Progenitor cell of endocrine pancreas (in vitro differentiated cells): Measurements from ENCODE around the gene C1QB. TPM values are rescaled to one million over a fixed set of nuclear protein-coding genes. Genes with fewer than 3 reads are reported as not detected.

Experiments used
- DNase-seq: peaks from one replicate; pipeline ENCODE4 v3.0.0; 2021; ENCODE audit warnings: low spot score; ENCODE audit not compliant: unreplicated experiment
- H3K27ac Mint-ChIP-seq: 2 replicates; pipeline ENCODE4 v1.8.0; 2021; ENCODE audit warnings: mild to moderate bottlenecking, moderate library complexity, mixed read lengths
- H3K27me3 Mint-ChIP-seq: 2 replicates; pipeline ENCODE4 v1.8.0; 2021; ENCODE audit warnings: mixed read lengths
- H3K36me3 Mint-ChIP-seq: 2 replicates; pipeline ENCODE4 v1.8.0; 2022; ENCODE audit warnings: mixed read lengths; ENCODE audit not compliant: insufficient read depth
- H3K4me1 Mint-ChIP-seq: 2 replicates; pipeline ENCODE4 v1.8.0; 2021; ENCODE audit warnings: low read depth, mixed read lengths
- H3K4me3 Mint-ChIP-seq: 2 replicates; pipeline ENCODE4 v1.8.0; 2021; ENCODE audit warnings: low read depth, mild to moderate bottlenecking, moderate library complexity, mixed read lengths
- H3K9me3 Mint-ChIP-seq: 2 replicates; pipeline ENCODE4 v1.8.0; 2021; ENCODE audit warnings: low read depth, mixed read lengths
- total RNA-seq: library from RNA; stranded (reverse); gene quantifications from 2 replicates; pipeline ENCODE4 v1.2.1, GENCODE V29; 2021
- TF ChIP-seq, protein P1 (sequence below): fragments of 200-600 bp; sonication (generic); IDR thresholded peaks from one replicate; pipeline ENCODE4 v1.5.0; 2021; ENCODE audit warnings: antibody characterized with exemption, mild to moderate bottlenecking; ENCODE audit not compliant: unreplicated experiment

Gene C1QB
- total RNA-seq, 1 donor from 2014 or later: not detected

DNA sequence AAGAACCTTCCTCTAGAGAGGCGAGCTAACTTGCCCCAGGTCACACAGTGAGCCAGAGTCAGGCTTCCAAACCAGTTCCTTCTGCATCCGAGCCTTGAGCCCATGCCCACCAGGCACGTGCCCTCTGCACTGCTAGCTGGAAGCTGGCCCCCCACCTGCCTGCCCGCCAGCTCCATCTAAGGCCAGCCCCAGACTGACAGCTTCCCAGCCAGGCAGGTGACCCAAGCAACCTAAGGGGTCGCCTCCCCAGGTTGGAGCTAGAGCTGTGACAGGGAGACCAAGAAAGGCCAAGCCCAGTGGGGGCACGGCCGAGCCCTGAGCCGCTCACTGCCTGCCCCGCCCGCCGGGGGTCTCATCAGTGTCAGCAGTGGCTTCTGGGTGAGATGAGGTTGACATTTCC, 36.5 kb upstream of the C1QB start:
- DNase-seq: no peak
- Mint-ChIP-seq H3K36me3 (no peaks in the 10 kb centered on the region), H3K9me3 (no peaks in the 10 kb centered on the region), H3K27ac (no peak overlapping the region), H3K4me1 (no peaks in the 10 kb centered on the region), H3K27me3 (peaks cover 60% of the 10 kb centered on the region), H3K4me3 (no peak overlapping the region)
- TF ChIP-seq, protein P1, sequence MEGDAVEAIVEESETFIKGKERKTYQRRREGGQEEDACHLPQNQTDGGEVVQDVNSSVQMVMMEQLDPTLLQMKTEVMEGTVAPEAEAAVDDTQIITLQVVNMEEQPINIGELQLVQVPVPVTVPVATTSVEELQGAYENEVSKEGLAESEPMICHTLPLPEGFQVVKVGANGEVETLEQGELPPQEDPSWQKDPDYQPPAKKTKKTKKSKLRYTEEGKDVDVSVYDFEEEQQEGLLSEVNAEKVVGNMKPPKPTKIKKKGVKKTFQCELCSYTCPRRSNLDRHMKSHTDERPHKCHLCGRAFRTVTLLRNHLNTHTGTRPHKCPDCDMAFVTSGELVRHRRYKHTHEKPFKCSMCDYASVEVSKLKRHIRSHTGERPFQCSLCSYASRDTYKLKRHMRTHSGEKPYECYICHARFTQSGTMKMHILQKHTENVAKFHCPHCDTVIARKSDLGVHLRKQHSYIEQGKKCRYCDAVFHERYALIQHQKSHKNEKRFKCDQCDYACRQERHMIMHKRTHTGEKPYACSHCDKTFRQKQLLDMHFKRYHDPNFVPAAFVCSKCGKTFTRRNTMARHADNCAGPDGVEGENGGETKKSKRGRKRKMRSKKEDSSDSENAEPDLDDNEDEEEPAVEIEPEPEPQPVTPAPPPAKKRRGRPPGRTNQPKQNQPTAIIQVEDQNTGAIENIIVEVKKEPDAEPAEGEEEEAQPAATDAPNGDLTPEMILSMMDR: no peak

DNA sequence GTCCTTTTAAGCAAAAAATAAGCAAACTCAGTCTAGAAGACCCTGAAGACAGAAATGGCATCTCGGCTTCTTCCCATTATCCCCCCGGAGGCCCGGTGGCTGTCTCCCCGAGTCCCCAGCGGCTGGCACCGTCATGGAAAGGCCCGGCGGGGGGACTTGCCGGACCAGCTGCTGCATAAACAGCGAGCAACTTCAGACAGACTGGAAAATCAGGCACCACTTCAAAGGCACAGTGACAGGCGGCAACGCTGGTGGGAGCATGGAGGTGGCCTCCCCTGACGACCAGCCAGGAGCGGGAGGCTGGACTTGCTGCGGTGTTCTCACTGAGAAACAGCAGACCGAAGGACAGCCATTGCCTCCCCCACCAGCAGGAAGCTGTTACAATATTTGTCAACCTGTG, 35.0 kb upstream of the C1QB start:
- no peak overlapping the region for H3K27ac Mint-ChIP-seq
- H3K27me3 Mint-ChIP-seq: peaks cover 60% of the 10 kb centered on the region
- TF ChIP-seq, protein P1: no peak
- no peak for DNase-seq
- no peak overlapping the region for H3K4me3 Mint-ChIP-seq
- H3K36me3 Mint-ChIP-seq: no peaks in the 10 kb centered on the region
- H3K4me1 Mint-ChIP-seq: no peaks in the 10 kb centered on the region
- no peaks in the 10 kb centered on the region for H3K9me3 Mint-ChIP-seq

DNA sequence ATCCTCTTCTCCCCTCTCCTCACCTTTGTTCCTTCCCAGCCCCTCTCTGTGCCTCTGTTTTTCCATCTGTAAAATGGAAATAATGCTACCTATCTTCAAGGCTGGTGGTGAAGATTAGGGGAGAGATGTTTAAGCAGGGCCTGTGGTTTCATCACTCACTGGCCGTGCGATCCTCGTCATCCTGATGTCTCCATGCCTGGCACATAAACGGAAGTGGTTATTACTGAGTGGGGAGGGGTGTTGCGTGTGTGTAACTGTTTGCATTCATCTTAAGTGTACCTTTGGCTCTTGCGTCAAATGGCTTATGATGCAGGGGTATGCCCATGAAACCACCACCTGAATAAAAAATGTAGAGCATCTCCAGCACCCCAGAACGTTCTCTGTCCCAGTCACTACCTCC, 33.8 kb upstream of the C1QB start:
- Mint-ChIP-seq H3K4me1 (no peaks in the 10 kb centered on the region), H3K27me3 (peaks cover 57% of the 10 kb centered on the region), H3K36me3 (no peaks in the 10 kb centered on the region), H3K4me3 (no peak overlapping the region), H3K9me3 (no peaks in the 10 kb centered on the region), H3K27ac (no peak overlapping the region)
- DNase-seq: no peak
- TF ChIP-seq, protein P1: no peak

DNA sequence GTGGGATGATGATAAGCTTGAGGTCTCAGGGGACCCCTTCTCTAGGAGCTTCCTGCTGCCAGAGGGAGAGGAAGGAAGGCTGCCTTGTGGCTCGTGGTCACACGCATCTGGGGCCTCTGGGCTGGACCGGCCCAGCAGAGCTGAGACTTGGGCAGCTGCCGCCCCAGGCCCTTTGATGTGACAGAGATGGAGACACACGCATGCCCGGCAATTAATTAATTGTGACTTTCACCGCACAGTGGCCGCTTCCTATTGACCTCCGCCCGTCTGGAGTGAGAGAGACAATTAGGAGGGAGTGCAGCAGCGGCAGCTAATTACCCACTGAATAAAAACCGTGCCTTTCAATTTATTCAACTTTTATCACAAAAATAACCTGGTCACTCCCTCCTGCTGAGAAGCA, 33.2 kb upstream of the C1QB start:
- H3K36me3 Mint-ChIP-seq: no peaks in the 10 kb centered on the region
- no peaks in the 10 kb centered on the region for H3K4me1 Mint-ChIP-seq
- peaks cover 57% of the 10 kb centered on the region for H3K27me3 Mint-ChIP-seq
- H3K9me3 Mint-ChIP-seq: no peaks in the 10 kb centered on the region
- DNase-seq: no peak
- no peak overlapping the region for H3K4me3 Mint-ChIP-seq
- H3K27ac Mint-ChIP-seq: no peak overlapping the region
- TF ChIP-seq, protein P1: no peak

DNA sequence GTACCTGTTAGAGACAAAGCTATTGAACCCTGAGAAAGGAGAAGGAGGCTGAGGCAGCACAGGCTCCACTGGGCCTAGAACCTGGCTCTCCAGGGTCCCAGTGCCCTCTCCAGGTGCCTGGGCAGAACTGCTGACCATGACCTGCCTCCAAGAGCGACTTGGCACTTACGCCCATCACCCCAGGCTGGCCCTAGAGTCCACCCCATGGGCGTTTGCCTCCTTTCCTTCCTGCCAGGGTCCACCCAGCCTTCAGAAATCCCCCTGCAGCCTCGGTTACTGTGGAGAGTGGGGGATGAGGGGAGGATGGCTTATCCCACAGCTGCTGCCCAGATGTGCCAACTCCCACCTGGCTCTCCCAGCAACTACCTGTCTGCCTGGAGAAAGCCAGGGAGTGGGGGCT, 31.3 kb upstream of the C1QB start:
- H3K4me3 Mint-ChIP-seq: no peak overlapping the region
- no peaks in the 10 kb centered on the region for H3K4me1 Mint-ChIP-seq
- peaks cover 61% of the 10 kb centered on the region for H3K27me3 Mint-ChIP-seq
- H3K9me3 Mint-ChIP-seq: no peaks in the 10 kb centered on the region
- H3K27ac Mint-ChIP-seq: no peak overlapping the region
- no peak for DNase-seq
- H3K36me3 Mint-ChIP-seq: no peaks in the 10 kb centered on the region
- TF ChIP-seq, protein P1: no peak
